PFSK-1 (cell line): ENCODE data around the gene SEC31A.

Source experiments
- FOXP2 ChIP-seq: optimal IDR thresholded peaks from 2 replicates; pipeline ENCODE3; 2011; ENCODE audit warnings: borderline replicate concordance, control low read depth, inconsistent platforms; ENCODE audit not compliant: insufficient read depth; ENCODE audit errors: extremely low read length, extremely low read depth
- POLR2AphosphoS5 ChIP-seq: IDR thresholded peaks from 2 replicates; pipeline ENCODE4 v1.6.1; 2012; ENCODE audit warnings: low read depth, mild to moderate bottlenecking, control low read depth, low read length, moderate library complexity
- REST ChIP-seq, 2 experiments: IDR thresholded peaks; 2 replicates each; pipeline versions ENCODE4 v1.6.1 to v1.8.0; 2011 to 2012; ENCODE audit warnings: low read depth in 2 of 2, low read length in 2 of 2, control low read depth in 1 of 2, inconsistent platforms in 1 of 2, mild to moderate bottlenecking in 1 of 2, moderate library complexity in 1 of 2; ENCODE audit not compliant: insufficient read depth in 1 of 2
- SIN3A ChIP-seq: IDR thresholded peaks from 2 replicates; pipeline ENCODE4 v1.6.1; 2012; ENCODE audit warnings: mild to moderate bottlenecking, low read length, moderate library complexity, borderline replicate concordance; ENCODE audit not compliant: insufficient read depth
- TAF1 ChIP-seq: IDR thresholded peaks from 2 replicates; pipeline ENCODE4 v1.6.1; 2012; ENCODE audit warnings: low read length, control low read depth, borderline replicate concordance; ENCODE audit not compliant: insufficient read depth

The SEC31A gene

DNA sequence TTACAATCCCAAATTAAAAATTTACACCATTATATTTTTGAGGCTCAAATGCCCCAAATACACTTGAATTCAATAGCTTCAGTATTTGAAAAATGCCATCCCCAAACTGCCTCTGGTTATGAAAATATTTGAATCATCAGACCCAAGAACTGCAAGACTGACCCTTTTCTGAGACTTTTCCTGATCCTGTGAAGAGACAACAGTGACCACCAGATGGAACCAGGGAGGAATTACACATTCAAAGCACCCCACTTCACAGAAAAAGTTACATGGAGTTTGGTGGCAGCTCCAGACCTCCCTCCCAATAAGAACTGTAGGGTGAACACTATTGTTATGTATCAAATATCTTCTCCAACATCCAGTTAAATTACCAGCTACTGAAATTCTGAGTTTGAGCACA is 48.4 kb downstream of the SEC31A start:
- no peak for TF ChIP-seq REST (IDR thresholded peaks at IDR 0.05; ENCODE audit: insufficient read depth in 1 of 2, low read depth in 2 of 2, low read length in 2 of 2)
- no peak for TF ChIP-seq TAF1
- TF ChIP-seq POLR2AphosphoS5: no peak
- TF ChIP-seq FOXP2: no peak
- TF ChIP-seq SIN3A: no peak

- TF ChIP-seq SIN3A (no peak), POLR2AphosphoS5 (no peak), FOXP2 (no peak), REST (IDR thresholded peaks at IDR 0.05; ENCODE audit: insufficient read depth in 1 of 2, low read depth in 2 of 2, low read length in 2 of 2) (no peak), TAF1 (no peak)
These were observed 51.3 kb downstream of the SEC31A start for GRCh38 chr4:82839624-82840023.

GRCh38 chr4:82833696-82834313 is 57.1 kb downstream of the SEC31A start:
- no peak for TF ChIP-seq TAF1
- TF ChIP-seq POLR2AphosphoS5: no peak
- no peak for TF ChIP-seq SIN3A
- no peak for TF ChIP-seq FOXP2
- no peak for TF ChIP-seq REST (IDR thresholded peaks at IDR 0.05; ENCODE audit: insufficient read depth in 1 of 2, low read depth in 2 of 2, low read length in 2 of 2)

- no peak for TF ChIP-seq FOXP2
- TF ChIP-seq REST (IDR thresholded peaks at IDR 0.05; ENCODE audit: insufficient read depth in 1 of 2, low read depth in 2 of 2, low read length in 2 of 2): no peak
- TF ChIP-seq POLR2AphosphoS5: no peak
- TF ChIP-seq SIN3A: no peak
- TF ChIP-seq TAF1: no peak
These were observed 65.5 kb downstream of the SEC31A start for GRCh38 chr4:82825425-82825824.

GRCh38 chr4:82823062-82823461 is 67.9 kb downstream of the SEC31A start:
- no peak for TF ChIP-seq TAF1
- no peak for TF ChIP-seq FOXP2
- no peak for TF ChIP-seq POLR2AphosphoS5
- no peak for TF ChIP-seq SIN3A
- TF ChIP-seq REST (IDR thresholded peaks at IDR 0.05; ENCODE audit: insufficient read depth in 1 of 2, low read depth in 2 of 2, low read length in 2 of 2): no peak
